GM12865 (cell line): ENCODE data around the gene SCGB1D2.
"Not testable (repeated sequence)": the region's sequence is repeated elsewhere in the genome, so short reads cannot be mapped to it uniquely, and the experiment has no call there.

ENCODE experiments used
- DNase-seq: peaks from one replicate; pipeline ENCODE4 v3.0.0; 2010; ENCODE audit warnings: low read depth
- H3K4me3 ChIP-seq: 2 replicates; pipeline ENCODE4 v1.5.1; 2011; ENCODE audit warnings: mild to moderate bottlenecking, low read depth, low read length, control low read depth
- TF ChIP-seq, protein P1 (sequence below): IDR thresholded peaks from 2 replicates; pipeline ENCODE4 v1.5.1; 2011; ENCODE audit warnings: low read length, control low read depth, low read depth, inconsistent platforms; ENCODE audit not compliant: insufficient read depth; ENCODE audit errors: missing control alignments

SCGB1D2 gene

DNA sequence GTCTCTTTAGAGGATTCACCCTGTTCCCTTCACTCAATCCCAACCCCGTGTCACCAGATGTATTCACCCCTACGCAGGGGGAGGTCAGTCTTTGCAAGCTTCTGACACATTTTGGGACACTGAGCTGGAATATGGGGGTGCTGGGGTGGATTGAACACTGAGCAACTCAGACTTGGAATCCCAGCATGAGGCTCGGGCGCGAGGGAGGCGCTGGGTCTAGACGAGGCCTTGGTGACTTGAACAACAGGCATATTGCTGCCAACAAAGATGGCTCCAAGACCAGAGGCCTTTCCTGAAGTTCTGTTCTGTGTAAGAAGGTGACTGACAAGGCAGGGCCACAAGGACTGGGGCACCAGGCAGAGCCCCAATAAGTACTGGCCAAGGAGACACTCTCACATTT is 36.6 kb upstream of the SCGB1D2 start:
- no peak for DNase-seq

DNA sequence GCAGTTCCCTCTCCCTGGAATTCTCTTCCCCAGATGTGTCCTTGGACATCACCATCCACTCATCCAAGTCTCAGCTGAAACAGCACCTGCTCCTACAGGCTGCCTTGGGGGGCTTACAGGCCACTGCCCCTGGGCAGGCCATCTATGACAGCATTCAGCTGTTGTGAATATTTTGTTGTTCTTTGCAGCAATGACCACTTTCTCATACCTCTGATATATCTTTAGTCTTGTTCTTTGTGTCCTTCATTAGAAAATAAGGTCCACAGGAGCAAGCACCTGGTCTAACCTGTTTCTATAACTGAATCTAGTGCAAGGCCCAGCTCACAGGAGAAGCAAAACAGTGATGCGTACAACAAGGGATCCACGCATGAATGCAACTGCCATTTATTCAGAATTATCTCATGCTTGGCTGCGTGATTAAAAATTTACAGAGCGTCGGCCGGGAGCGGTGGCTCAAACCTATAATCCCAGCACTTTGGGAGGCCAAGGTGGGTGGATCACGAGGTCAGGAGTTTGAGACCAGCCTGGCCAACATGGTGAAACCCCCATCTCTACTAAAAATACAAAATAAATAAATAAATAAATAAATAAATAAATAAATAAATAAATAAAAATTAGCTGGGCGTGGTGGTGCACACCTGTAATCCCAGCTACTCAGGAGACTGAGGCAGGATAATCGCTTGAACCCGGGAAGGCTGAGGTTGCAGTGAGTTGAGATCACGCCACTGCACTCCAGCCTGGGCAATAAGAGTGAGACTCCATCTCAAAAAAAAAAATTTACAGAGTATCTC is 35.6 kb upstream of the SCGB1D2 start:
- not testable (repeated sequence) for DNase-seq

More for the DNA sequence above, 36.6 kb upstream of the SCGB1D2 start:
- no peak overlapping the region for H3K4me3 ChIP-seq
- TF ChIP-seq, protein P1, sequence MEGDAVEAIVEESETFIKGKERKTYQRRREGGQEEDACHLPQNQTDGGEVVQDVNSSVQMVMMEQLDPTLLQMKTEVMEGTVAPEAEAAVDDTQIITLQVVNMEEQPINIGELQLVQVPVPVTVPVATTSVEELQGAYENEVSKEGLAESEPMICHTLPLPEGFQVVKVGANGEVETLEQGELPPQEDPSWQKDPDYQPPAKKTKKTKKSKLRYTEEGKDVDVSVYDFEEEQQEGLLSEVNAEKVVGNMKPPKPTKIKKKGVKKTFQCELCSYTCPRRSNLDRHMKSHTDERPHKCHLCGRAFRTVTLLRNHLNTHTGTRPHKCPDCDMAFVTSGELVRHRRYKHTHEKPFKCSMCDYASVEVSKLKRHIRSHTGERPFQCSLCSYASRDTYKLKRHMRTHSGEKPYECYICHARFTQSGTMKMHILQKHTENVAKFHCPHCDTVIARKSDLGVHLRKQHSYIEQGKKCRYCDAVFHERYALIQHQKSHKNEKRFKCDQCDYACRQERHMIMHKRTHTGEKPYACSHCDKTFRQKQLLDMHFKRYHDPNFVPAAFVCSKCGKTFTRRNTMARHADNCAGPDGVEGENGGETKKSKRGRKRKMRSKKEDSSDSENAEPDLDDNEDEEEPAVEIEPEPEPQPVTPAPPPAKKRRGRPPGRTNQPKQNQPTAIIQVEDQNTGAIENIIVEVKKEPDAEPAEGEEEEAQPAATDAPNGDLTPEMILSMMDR, result no peak

GRCh38 chr11:62208785-62209144 is 33.3 kb upstream of the SCGB1D2 start:
- DNase-seq, result no peak
- TF ChIP-seq, protein P1, result no peak
- no peak overlapping the region for H3K4me3 ChIP-seq

More for the DNA sequence above, 35.6 kb upstream of the SCGB1D2 start:
- not testable (repeated sequence) for H3K4me3 ChIP-seq

DNA sequence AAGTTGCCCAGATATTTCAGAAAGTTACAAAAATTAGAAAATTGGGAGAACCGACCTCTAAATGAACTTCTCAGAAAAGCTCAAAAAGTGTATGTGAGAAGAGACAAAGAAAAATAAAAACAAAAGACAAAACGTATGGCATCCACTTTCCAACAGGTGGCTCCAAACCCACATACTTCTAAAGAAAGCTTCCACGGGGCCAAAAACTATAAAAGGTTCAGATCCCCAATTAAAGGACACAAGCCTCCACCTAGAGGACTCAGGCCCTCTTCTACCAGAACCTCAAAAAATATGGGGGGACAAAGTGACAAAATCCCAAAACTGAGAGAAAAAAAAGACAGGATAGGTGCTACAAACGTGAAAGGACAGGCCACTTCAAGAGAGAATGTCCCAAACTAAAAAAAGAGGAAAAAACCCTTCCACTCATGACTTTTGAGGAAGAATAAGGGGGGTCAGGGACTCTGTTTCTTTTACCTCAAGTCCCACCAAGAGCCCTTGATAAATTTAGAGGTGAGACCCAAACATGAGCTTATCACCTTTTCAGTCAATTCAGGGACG is 24.8 kb upstream of the SCGB1D2 start:
- TF ChIP-seq, protein P1, result peak; percentile 40
- H3K4me3 ChIP-seq, result no peak overlapping the region
- no peak for DNase-seq

GRCh38 chr11:62221498-62221897 is 20.5 kb upstream of the SCGB1D2 start:
- DNase-seq, result no peak

GRCh38 chr11:62223095-62223494 is 18.9 kb upstream of the SCGB1D2 start:
- no peak for DNase-seq
- TF ChIP-seq, protein P1, result no peak
- H3K4me3 ChIP-seq, result no peak overlapping the region

More at GRCh38 chr11:62221498-62221897, 20.5 kb upstream of the SCGB1D2 start:
- TF ChIP-seq, protein P1, result no peak
- no peak overlapping the region for H3K4me3 ChIP-seq

DNA sequence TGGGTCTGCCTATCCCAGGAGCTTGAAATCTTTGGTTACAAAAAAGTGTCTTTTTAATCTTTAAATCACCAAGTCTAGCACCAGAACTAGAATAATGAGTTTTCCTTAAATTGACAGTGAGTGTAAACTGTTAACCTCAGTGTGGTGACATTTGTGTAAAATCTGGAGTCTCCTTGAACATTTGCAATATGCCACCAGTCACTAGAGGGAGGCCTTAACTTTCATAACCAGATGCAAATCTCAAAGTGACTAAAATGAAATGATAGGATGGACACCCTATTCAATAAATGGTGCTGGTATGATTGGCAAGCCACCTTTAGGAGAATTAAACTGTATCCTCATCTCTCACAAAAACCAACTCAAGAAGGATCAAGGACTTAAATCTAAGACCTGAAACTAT is 8.3 kb upstream of the SCGB1D2 start:
- DNase-seq, result peak; percentile 6
- H3K4me3 ChIP-seq, result no peak overlapping the region
- TF ChIP-seq, protein P1, result peak; percentile 2
